Measurements from ENCODE around the gene MEN1.

- TF ChIP-seq FOXM1 (IDR thresholded peaks at IDR 0.05; ENCODE audit: borderline replicate concordance) (no peak), FOXK2 (IDR thresholded peaks at IDR 0.05) (no peak), ARNT (IDR thresholded peaks at IDR 0.05) (no peak), SP1 (IDR thresholded peaks at IDR 0.05) (no peak), ZNF384 (IDR thresholded peaks at IDR 0.05) (no peak), BHLHE40 (IDR thresholded peaks at IDR 0.05; ENCODE audit: borderline replicate concordance) (no peak)
These were observed 4.9 kb downstream of the MEN1 start for GRCh38 chr11:64805481-64805880.
